Psoas muscle (tissue), 8 donors: ENCODE results near the gene ADGRB2. TPM values are rescaled to one million over a fixed set of nuclear protein-coding genes. Genes with fewer than 3 reads are reported as not detected.
A peak's percentile ranks its signal among the peaks of the same experiment; 100 is the strongest.

ENCODE experiments used
- ATAC-seq, 4 donors: fragments of 200-7000 bp; cut with Tn5 transposase; one replicate each; pipeline ENCODE4 v1.9.1; 2020; ENCODE audit warnings: moderate library complexity in 3 of 4, mild to moderate bottlenecking in 2 of 4
- DNase-seq, 2 donors: peaks; one replicate each; pipeline ENCODE4 v3.0.0-alpha.2; 2020
- H3K27ac ChIP-seq: fragments of 200-600 bp; one replicate; pipeline ENCODE4 v1.8.0; 2022
- H3K27me3 ChIP-seq, 3 donors: fragments of 200-600 bp in 1 of 3; one replicate each; pipeline versions ENCODE4 v1.6.1 to v1.8.0; 2013 to 2022; ENCODE audit warnings: low read length in 2 of 3, mild to moderate bottlenecking in 2 of 3, moderate library complexity in 1 of 3; ENCODE audit not compliant: insufficient read depth in 3 of 3
- H3K36me3 ChIP-seq, 2 donors: fragments of 200-600 bp in 1 of 2; one replicate each; pipeline versions ENCODE4 v1.6.1 to v1.8.0; 2013 to 2022; ENCODE audit warnings: low read depth in 1 of 2, mild to moderate bottlenecking in 1 of 2, moderate library complexity in 1 of 2; ENCODE audit not compliant: insufficient read depth in 1 of 2
- H3K4me1 ChIP-seq: fragments of 200-600 bp; one replicate; pipeline ENCODE4 v1.8.0; 2022
- H3K4me3 ChIP-seq: fragments of 200-600 bp; one replicate; pipeline ENCODE4 v1.8.0; 2022; ENCODE audit warnings: mild to moderate bottlenecking
- H3K9me3 ChIP-seq: fragments of 200-600 bp; one replicate; pipeline ENCODE4 v1.8.0; 2022
- WGBS, 3 donors: extraction: QIAGEN DNeasy Blood & Tissue Kit; methylation state at CpG; one replicate each; pipeline versions ENCODE4 v1.1.6 to v1.1.7; 2013; 5-methylcytosine and 5-hydroxymethylcytosine counted together
- intact Hi-C, 2 donors: fragments of 100-400 bp; cut with DNase I; formaldehyde crosslinking; loops; one replicate each; pipeline versions ENCODE4 v1.11.0 to v1.14.2; 2022
- polyA plus RNA-seq, 3 donors: library from polyadenylated mRNA; stranded (reverse); fragments of 200-250 nt; gene quantifications; one replicate each; pipeline ENCODE4 v1.2.3, GENCODE V29; 2013
- total RNA-seq, 4 donors: library from RNA; stranded (reverse); fragmentation: NEBNext Ultra II Directional in 2 of 4; extraction: Animal tissue kit (Norgen Biotek cat#: 25700) in 2 of 4; gene quantifications; one replicate each; pipeline versions ENCODE4 v1.2.1 to v1.2.4, GENCODE V29; 2021 to 2023
- TF ChIP-seq, protein P1 (sequence below): fragments of 200-600 bp; IDR thresholded peaks from one replicate; pipeline ENCODE4 v1.8.0; 2022; ENCODE audit warnings: antibody characterized with exemption
- donor health status: healthy with polysubstance abuse.
- donor health status: DM: no; HTN: no; CAD: no; lungs with moderate emphysema.
- donor health status: Bipolar disorder and iron deficiency.
- donor health status: healthy.
- donor health status: DM: yes; HTN: yes; CAD: no.
- donor health status: DM: no; HTN: no; CAD: no.
- donor health status: DM: no; HTN: no; CAD: no.
- donor health status: DM: yes; HTN: yes; CAD: no.

Gene ADGRB2
- total and polyA plus RNA-seq, 7 donors, result 0.44 to 1.8 (median 0.73) TPM

- ATAC-seq (no peak), DNase-seq (peak in 1 of 2 donors; percentile 6)
- H3K4me1 ChIP-seq, result peaks cover 4% of the 10 kb centered on the region
- no peak overlapping the region for H3K27ac ChIP-seq
- H3K9me3 ChIP-seq, result no peaks in the 10 kb centered on the region
- H3K36me3 ChIP-seq, result no peaks in the 10 kb centered on the region
- no peak overlapping the region for H3K4me3 ChIP-seq
- TF ChIP-seq, protein P1, sequence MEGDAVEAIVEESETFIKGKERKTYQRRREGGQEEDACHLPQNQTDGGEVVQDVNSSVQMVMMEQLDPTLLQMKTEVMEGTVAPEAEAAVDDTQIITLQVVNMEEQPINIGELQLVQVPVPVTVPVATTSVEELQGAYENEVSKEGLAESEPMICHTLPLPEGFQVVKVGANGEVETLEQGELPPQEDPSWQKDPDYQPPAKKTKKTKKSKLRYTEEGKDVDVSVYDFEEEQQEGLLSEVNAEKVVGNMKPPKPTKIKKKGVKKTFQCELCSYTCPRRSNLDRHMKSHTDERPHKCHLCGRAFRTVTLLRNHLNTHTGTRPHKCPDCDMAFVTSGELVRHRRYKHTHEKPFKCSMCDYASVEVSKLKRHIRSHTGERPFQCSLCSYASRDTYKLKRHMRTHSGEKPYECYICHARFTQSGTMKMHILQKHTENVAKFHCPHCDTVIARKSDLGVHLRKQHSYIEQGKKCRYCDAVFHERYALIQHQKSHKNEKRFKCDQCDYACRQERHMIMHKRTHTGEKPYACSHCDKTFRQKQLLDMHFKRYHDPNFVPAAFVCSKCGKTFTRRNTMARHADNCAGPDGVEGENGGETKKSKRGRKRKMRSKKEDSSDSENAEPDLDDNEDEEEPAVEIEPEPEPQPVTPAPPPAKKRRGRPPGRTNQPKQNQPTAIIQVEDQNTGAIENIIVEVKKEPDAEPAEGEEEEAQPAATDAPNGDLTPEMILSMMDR, result no peak
- H3K27me3 ChIP-seq, result no peaks in the 10 kb centered on the region
- intact Hi-C loops, result loop anchor here (5.0 to 10.0 kb wide), 2 partner anchors 221 to 224 kb away; no protein-coding TSS in a partner anchor
- WGBS, 3 donors, result 75 to 88% (median 83%) methylated on average over 3 of the region's 3 CpGs
These were observed 21.8 kb upstream of the ADGRB2 start for GRCh38 chr1:31785947-31786290.

GRCh38 chr1:31785020-31785946, 21.1 kb upstream of the ADGRB2 start:
- ATAC-seq (no peak), DNase-seq (peak in 1 of 2 donors; percentile 52)
- intact Hi-C loops, result loop anchor here (5.0 to 10.0 kb wide), 2 partner anchors 220 to 223 kb away; no protein-coding TSS in a partner anchor
- Histone ChIP-seq H3K9me3 (no peaks in the 10 kb centered on the region), H3K36me3 (no peaks in the 10 kb centered on the region), H3K4me1 (peaks cover 4% of the 10 kb centered on the region), H3K4me3 (no peak overlapping the region), H3K27ac (no peak overlapping the region), H3K27me3 (no peaks in the 10 kb centered on the region)
- TF ChIP-seq, protein P1, result no peak
- WGBS, 3 donors, result 71 to 74% (median 73%) methylated on average over 20 of the region's 20 CpGs

DNA sequence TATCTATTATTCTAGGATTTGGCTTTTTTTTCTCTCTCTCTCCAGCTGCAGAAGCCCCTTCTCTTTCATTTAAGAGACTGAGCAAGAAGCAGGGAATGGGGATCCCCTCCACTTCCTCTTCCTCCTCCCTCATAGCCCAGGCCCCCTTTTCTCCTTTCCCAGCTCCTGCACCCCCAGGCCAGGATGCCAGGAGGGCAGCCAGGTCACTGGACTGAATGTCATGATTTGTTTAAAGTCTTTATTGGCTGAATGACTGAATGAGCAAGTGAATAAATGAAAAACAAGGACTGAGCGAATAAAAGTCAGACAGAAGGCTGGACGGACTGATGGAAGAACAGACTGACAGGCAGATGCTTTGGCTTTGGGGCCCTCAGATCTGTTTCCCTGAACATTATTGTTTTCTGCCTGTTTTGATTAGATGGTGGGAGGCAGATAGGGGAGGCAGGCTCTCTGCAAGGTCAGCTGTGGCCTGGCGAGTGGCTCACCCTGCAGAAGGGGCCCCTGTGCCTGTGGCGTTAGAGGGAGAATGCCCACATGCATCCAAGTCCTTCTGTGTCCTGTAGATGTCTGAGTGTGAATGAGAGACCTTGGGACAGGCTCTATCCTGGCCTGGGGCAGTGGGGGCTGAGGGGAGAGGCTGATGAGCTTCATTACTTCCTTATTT, 20.3 kb upstream of the ADGRB2 start:
- no peak overlapping the region for H3K4me3 ChIP-seq
- 86 to 92% (median 90%) methylated on average over 4 of the region's 4 CpGs for WGBS, 3 donors
- intact Hi-C loops, result loop anchor here (5.0 to 10.0 kb wide), 2 partner anchors 220 to 222 kb away; no protein-coding TSS in a partner anchor
- peaks cover 4% of the 10 kb centered on the region for H3K4me1 ChIP-seq
- no peaks in the 10 kb centered on the region for H3K36me3 ChIP-seq
- DNase-seq (peak in 1 of 2 donors; percentile 13), ATAC-seq (no peak)
- TF ChIP-seq, protein P1, result no peak
- no peaks in the 10 kb centered on the region for H3K27me3 ChIP-seq
- no peaks in the 10 kb centered on the region for H3K9me3 ChIP-seq
- no peak overlapping the region for H3K27ac ChIP-seq

DNA sequence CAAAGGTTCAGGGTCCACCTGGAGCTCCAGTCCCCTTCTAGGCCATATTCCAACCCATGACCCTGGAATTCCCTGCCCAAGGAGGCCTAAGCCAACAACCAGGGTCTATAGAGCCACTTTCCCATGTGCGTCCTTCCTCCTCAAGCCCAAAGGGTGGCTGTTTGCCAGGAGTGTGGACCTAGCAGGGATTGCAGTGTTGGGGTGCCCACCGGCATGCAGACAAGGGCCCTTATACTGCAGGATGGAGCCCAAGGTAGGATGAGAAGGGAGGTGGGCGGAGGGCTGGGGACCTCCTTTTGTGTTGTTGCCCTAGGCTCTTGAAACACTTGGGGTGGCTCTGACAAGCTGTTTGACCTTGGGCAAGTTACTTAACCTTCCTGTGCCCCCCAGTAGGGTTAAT, 19.7 kb upstream of the ADGRB2 start:
- 94 to 96% (median 95%) methylated on average over 3 of the region's 3 CpGs for WGBS, 3 donors
- TF ChIP-seq, protein P1, result no peak
- H3K27ac ChIP-seq, result no peak overlapping the region
- H3K36me3 ChIP-seq, result no peaks in the 10 kb centered on the region
- ATAC-seq (no peak), DNase-seq (peak in 1 of 2 donors; percentile 25)
- no peaks in the 10 kb centered on the region for H3K9me3 ChIP-seq
- no peak overlapping the region for H3K4me3 ChIP-seq
- H3K4me1 ChIP-seq, result peaks cover 4% of the 10 kb centered on the region
- intact Hi-C loops, result loop anchor here in 1 of 2 donors (10.0 kb wide), 1 partner anchor 219 kb away; no protein-coding TSS in a partner anchor
- H3K27me3 ChIP-seq, result no peaks in the 10 kb centered on the region
